ENCODE data around the gene GGTLC1.

The GGTLC1 gene

GRCh38 chr20:23988561-23988960 lies at the start of gene GGTLC1:
Gene GGTLC1 (minus strand): TSS chr20:23988779. CDS start chr20:23986611, 2,168 bp downstream.
- ChIA-PET CTCF (no interaction called here), POLR2A (ENCODE audit: low non-redundant PET) (no interaction called here)
- no peak for DNase-seq (ENCODE audit: low spot score)

GRCh38 chr20:24034820-24035219 lies 46.2 kb upstream of the GGTLC1 start:
- CTCF ChIA-PET = no interaction called here
- TF ChIP-seq, protein P1, sequence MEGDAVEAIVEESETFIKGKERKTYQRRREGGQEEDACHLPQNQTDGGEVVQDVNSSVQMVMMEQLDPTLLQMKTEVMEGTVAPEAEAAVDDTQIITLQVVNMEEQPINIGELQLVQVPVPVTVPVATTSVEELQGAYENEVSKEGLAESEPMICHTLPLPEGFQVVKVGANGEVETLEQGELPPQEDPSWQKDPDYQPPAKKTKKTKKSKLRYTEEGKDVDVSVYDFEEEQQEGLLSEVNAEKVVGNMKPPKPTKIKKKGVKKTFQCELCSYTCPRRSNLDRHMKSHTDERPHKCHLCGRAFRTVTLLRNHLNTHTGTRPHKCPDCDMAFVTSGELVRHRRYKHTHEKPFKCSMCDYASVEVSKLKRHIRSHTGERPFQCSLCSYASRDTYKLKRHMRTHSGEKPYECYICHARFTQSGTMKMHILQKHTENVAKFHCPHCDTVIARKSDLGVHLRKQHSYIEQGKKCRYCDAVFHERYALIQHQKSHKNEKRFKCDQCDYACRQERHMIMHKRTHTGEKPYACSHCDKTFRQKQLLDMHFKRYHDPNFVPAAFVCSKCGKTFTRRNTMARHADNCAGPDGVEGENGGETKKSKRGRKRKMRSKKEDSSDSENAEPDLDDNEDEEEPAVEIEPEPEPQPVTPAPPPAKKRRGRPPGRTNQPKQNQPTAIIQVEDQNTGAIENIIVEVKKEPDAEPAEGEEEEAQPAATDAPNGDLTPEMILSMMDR (conservative IDR thresholded peaks at IDR 0.05; ENCODE audit: low read depth) = no peak
- POLR2A ChIA-PET (ENCODE audit: low non-redundant PET) = no interaction called here
- DNase-seq (ENCODE audit: low spot score) = peak; percentile 12
- no peak overlapping the region for H3K27ac ChIP-seq

More at GRCh38 chr20:23988561-23988960, at the start of gene GGTLC1:
- H3K27ac ChIP-seq = no peak within 1 kb of the TSS
- TF ChIP-seq, protein P1 (conservative IDR thresholded peaks at IDR 0.05; ENCODE audit: low read depth) = no peak

DNA sequence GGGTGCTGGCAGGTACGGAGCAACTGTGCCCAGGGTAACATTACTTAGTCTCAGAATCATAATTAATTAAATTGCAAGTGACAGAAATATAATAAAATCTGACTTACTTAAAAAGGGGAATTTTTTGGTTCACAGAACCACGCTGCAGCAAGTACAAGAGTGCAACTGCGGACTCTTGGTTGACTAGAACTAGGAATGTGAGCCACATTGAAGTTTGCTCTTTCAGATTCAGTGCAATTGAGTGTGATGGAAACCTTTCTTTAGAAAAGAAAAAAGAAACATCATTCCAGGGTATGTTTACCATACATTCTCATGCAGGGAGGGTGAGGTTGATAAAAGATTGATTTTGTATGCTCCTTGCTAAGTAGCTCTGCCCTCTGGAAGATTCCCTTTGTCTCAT lies 45.0 kb upstream of the GGTLC1 start:
- CTCF ChIA-PET = no interaction called here
- POLR2A ChIA-PET (ENCODE audit: low non-redundant PET) = no interaction called here
- no peak for DNase-seq (ENCODE audit: low spot score)
- TF ChIP-seq, protein P1 (conservative IDR thresholded peaks at IDR 0.05; ENCODE audit: low read depth) = no peak
- no peak overlapping the region for H3K27ac ChIP-seq

DNA sequence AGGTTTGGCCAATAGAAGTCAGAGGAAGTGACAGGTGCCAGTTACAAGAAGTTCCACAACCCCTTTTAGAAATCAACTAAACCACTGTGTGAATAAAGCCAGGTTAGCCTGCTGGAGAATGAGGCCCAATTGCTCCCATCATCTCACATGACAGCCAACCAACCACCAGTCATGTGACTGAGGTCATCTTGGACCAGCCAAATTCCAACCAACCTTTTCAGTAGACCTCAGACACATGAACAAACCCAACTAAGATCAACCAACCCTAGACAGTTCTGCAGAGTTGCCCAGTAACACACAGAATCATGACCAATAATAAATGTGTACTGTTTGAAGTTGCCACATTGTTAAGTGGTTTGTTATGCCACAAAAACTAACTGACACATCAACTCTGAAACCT lies 44.6 kb upstream of the GGTLC1 start:
- TF ChIP-seq, protein P1 (conservative IDR thresholded peaks at IDR 0.05; ENCODE audit: low read depth) = no peak
- ChIA-PET POLR2A (ENCODE audit: low non-redundant PET) (no interaction called here), CTCF (no interaction called here)
- no peak overlapping the region for H3K27ac ChIP-seq
- DNase-seq (ENCODE audit: low spot score) = no peak

GRCh38 chr20:24032400-24032898 lies 43.9 kb upstream of the GGTLC1 start:
- TF ChIP-seq, protein P1 (conservative IDR thresholded peaks at IDR 0.05; ENCODE audit: low read depth) = no peak
- POLR2A ChIA-PET (ENCODE audit: low non-redundant PET) = no interaction called here
- DNase-seq (ENCODE audit: low spot score) = no peak
- H3K27ac ChIP-seq = no peak overlapping the region
- CTCF ChIA-PET = interaction anchor here (0.6 kb wide), 1 partner anchor 163 kb away, joined by 4 read pairs; no protein-coding TSS in a partner anchor

GRCh38 chr20:24027229-24027628 lies 38.6 kb upstream of the GGTLC1 start:
- H3K27ac ChIP-seq = no peak overlapping the region
- CTCF ChIA-PET = no interaction called here
- TF ChIP-seq, protein P1 (conservative IDR thresholded peaks at IDR 0.05; ENCODE audit: low read depth) = no peak
- POLR2A ChIA-PET (ENCODE audit: low non-redundant PET) = no interaction called here
- DNase-seq (ENCODE audit: low spot score) = no peak
